Suprapubic skin (tissue), 4 donors: ENCODE measurements around the gene VDAC1. TPM values are rescaled to one million over a fixed set of nuclear protein-coding genes. Genes with fewer than 3 reads are reported as not detected.

Experiments used
- DNase-seq, 2 donors: peaks; one replicate each; pipeline ENCODE4 v3.0.0-alpha.2; 2019; ENCODE audit warnings: low spot score in 2 of 2
- H3K27ac ChIP-seq: fragments of 200-600 bp; sonication (generic); one replicate; pipeline ENCODE4 v1.5.1; 2019
- H3K27me3 ChIP-seq: fragments of 200-600 bp; sonication (generic); one replicate; pipeline ENCODE4 v1.5.1; 2019
- H3K36me3 ChIP-seq: fragments of 200-600 bp; sonication (generic); one replicate; pipeline ENCODE4 v1.5.1; 2019
- H3K4me1 ChIP-seq: fragments of 200-600 bp; sonication (generic); one replicate; pipeline ENCODE4 v1.5.1; 2019
- H3K4me3 ChIP-seq: fragments of 200-600 bp; sonication (generic); one replicate; pipeline ENCODE4 v1.5.1; 2019; ENCODE audit warnings: mild to moderate bottlenecking
- H3K9me3 ChIP-seq: fragments of 200-600 bp; sonication (generic); one replicate; pipeline ENCODE4 v1.5.1; 2019
- CTCF ChIP-seq, 2 donors: fragments of 200-600 bp in 1 of 2; fragments of 450-650 bp in 1 of 2; sonication (generic) in 1 of 2; IDR thresholded peaks; one replicate each; pipeline ENCODE4 v1.5.1; 2016 to 2019; ENCODE audit warnings: antibody characterized with exemption in 2 of 2, mild to moderate bottlenecking in 1 of 2, moderate library complexity in 1 of 2
- EP300 ChIP-seq: sonication (generic); formaldehyde crosslinking; IDR thresholded peaks from one replicate; pipeline ENCODE4 v1.6.1; 2017; ENCODE audit warnings: antibody characterized with exemption
- POLR2A ChIP-seq, 2 donors: fragments of 450-650 bp; IDR thresholded peaks; one replicate each; pipeline ENCODE4 v1.6.1; 2017; ENCODE audit warnings: antibody characterized with exemption in 2 of 2, mild to moderate bottlenecking in 2 of 2, moderate library complexity in 2 of 2
- POLR2AphosphoS5 ChIP-seq, 3 donors: sonication (generic); formaldehyde crosslinking; IDR thresholded peaks; one replicate each; pipeline ENCODE4 v1.6.1; 2017; ENCODE audit warnings: antibody characterized with exemption in 3 of 3
- WGBS: methylation state at CpG from one replicate; pipeline ENCODE4 v1.1.5; 2018; 5-methylcytosine and 5-hydroxymethylcytosine counted together
- total RNA-seq, 4 donors: library from RNA; depleted of rRNA; stranded (reverse); fragments of >200 nt; gene quantifications; one replicate each; pipeline ENCODE4 v1.1.0, GENCODE V29; 2016

Gene VDAC1
- total RNA-seq, 4 donors from 2014 or later: 106 to 194 (median 162) TPM

GRCh38 chr5:133998807-133999206 lies 6.0 kb downstream of the VDAC1 start:
- no peaks in the 10 kb centered on the region for H3K9me3 ChIP-seq
- peaks cover 81% of the 10 kb centered on the region for H3K4me1 ChIP-seq
- H3K36me3 ChIP-seq: peaks cover 6% of the 10 kb centered on the region
- H3K27me3 ChIP-seq: no peaks in the 10 kb centered on the region
- DNase-seq: no peak
- WGBS: 83% methylated on average over 7 of the region's 7 CpGs
- H3K4me3 ChIP-seq: no peak overlapping the region
- TF ChIP-seq POLR2AphosphoS5 (IDR thresholded peaks at IDR 0.05): no peak
- TF ChIP-seq POLR2A (IDR thresholded peaks at IDR 0.05): no peak
- no peak for TF ChIP-seq CTCF (IDR thresholded peaks at IDR 0.05)
- TF ChIP-seq EP300: no peak
- H3K27ac ChIP-seq: no peak overlapping the region

- no peaks in the 10 kb centered on the region for H3K27me3 ChIP-seq
- no peak overlapping the region for H3K27ac ChIP-seq
- TF ChIP-seq POLR2A (IDR thresholded peaks at IDR 0.05) (no peak), EP300 (no peak), CTCF (IDR thresholded peaks at IDR 0.05) (no peak)
- no peak for DNase-seq
- H3K36me3 ChIP-seq: peaks cover 6% of the 10 kb centered on the region
- WGBS: 85% methylated on average over 6 of the region's 6 CpGs
- no peak overlapping the region for H3K4me3 ChIP-seq
- no peaks in the 10 kb centered on the region for H3K9me3 ChIP-seq
- H3K4me1 ChIP-seq: peaks cover 81% of the 10 kb centered on the region
Observed at GRCh38 chr5:133998042-133998441, 6.7 kb downstream of the VDAC1 start.

- Histone ChIP-seq H3K27me3 (no peaks in the 10 kb centered on the region), H3K4me3 (no peak overlapping the region), H3K36me3 (peaks cover 12% of the 10 kb centered on the region), H3K27ac (no peak overlapping the region), H3K4me1 (peaks cover 78% of the 10 kb centered on the region), H3K9me3 (no peaks in the 10 kb centered on the region)
- DNase-seq: peak in 1 of 2 donors; percentile 25
- WGBS: 86% methylated on average over 3 of the region's 3 CpGs
- TF ChIP-seq CTCF (IDR thresholded peaks at IDR 0.05) (peak in 1 of 2 donors; percentile 32), EP300 (no peak)
Observed at GRCh38 chr5:133996683-133997252, 8.0 kb downstream of the VDAC1 start.

GRCh38 chr5:133995883-133996563 lies 8.8 kb downstream of the VDAC1 start:
- TF ChIP-seq CTCF (IDR thresholded peaks at IDR 0.05) (no peak), EP300 (no peak), POLR2AphosphoS5 (IDR thresholded peaks at IDR 0.05) (no peak), POLR2A (IDR thresholded peaks at IDR 0.05) (no peak)
- Histone ChIP-seq H3K9me3 (no peaks in the 10 kb centered on the region), H3K27ac (no peak overlapping the region), H3K4me1 (peaks cover 71% of the 10 kb centered on the region), H3K27me3 (no peaks in the 10 kb centered on the region), H3K36me3 (peaks cover 16% of the 10 kb centered on the region), H3K4me3 (no peak overlapping the region)
- WGBS: 60% methylated on average over 4 of the region's 7 CpGs
- DNase-seq: peak in 1 of 2 donors; percentile 49

- WGBS: 63% methylated on average over 8 of the region's 8 CpGs
- peaks cover 66% of the 10 kb centered on the region for H3K4me1 ChIP-seq
- DNase-seq: peak in 1 of 2 donors; percentile 55
Observed at GRCh38 chr5:133995341-133995740, 9.4 kb downstream of the VDAC1 start.

More at GRCh38 chr5:133995341-133995740, 9.4 kb downstream of the VDAC1 start:
- no peak for TF ChIP-seq CTCF (IDR thresholded peaks at IDR 0.05)
- no peak for TF ChIP-seq EP300
- no peak for TF ChIP-seq POLR2AphosphoS5 (IDR thresholded peaks at IDR 0.05)
- TF ChIP-seq POLR2A (IDR thresholded peaks at IDR 0.05): no peak
- no peaks in the 10 kb centered on the region for H3K9me3 ChIP-seq
- H3K27me3 ChIP-seq: no peaks in the 10 kb centered on the region
- H3K27ac ChIP-seq: no peak overlapping the region
- H3K36me3 ChIP-seq: peaks cover 20% of the 10 kb centered on the region
- H3K4me3 ChIP-seq: no peak overlapping the region
